Stimulated activated CD4-positive, alpha-beta T cell treated with anti-CD3 and anti-CD28 coated beads, Interleukin-2, amount 100 ng/mL, for 48 hours (primary cell): ENCODE data around the gene BACE2.
"Not testable (repeated sequence)": the region's sequence is repeated elsewhere in the genome, so short reads cannot be mapped to it uniquely, and the experiment has no call there.

Source experiments
- DNase-seq, 2 donors: peaks; one replicate each; pipeline ENCODE4 v3.0.0-alpha.2; 2020

BACE2 gene

GRCh38 chr21:41243107-41243506 is 75.1 kb downstream of the BACE2 start:
- DNase-seq: no peak

DNA sequence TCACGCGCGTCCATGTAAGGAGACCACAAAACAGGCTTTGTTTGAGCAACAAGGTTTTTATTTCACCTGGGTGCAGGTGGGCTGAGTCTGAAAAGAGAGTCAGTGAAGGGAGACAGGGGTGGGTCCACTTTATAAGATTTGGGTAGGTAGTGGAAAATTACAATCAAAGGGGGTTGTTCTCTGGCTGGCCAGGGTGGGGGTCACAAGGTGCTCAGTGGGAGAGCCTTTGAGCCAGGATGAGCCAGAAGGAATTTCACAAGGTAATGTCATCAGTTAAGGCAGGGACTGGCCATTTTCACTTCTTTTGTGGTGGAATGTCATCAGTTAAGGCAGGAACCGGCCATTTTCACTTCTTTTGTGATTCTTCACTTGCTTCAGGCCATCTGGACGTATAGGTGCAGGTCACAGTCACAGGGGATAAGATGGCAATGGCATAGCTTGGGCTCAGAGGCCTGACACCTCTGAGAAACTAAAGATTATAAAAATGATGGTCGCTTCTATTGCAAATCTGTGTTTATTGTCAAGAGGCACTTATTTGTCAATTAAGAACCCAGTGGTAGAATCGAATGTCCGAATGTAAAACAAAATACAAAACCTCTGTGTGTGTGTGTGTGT is 76.4 kb downstream of the BACE2 start:
- not testable (repeated sequence) for DNase-seq

GRCh38 chr21:41245509-41246135 is 77.7 kb downstream of the BACE2 start:
- no peak for DNase-seq

GRCh38 chr21:41246808-41247207 is 78.8 kb downstream of the BACE2 start:
- DNase-seq: no peak

DNA sequence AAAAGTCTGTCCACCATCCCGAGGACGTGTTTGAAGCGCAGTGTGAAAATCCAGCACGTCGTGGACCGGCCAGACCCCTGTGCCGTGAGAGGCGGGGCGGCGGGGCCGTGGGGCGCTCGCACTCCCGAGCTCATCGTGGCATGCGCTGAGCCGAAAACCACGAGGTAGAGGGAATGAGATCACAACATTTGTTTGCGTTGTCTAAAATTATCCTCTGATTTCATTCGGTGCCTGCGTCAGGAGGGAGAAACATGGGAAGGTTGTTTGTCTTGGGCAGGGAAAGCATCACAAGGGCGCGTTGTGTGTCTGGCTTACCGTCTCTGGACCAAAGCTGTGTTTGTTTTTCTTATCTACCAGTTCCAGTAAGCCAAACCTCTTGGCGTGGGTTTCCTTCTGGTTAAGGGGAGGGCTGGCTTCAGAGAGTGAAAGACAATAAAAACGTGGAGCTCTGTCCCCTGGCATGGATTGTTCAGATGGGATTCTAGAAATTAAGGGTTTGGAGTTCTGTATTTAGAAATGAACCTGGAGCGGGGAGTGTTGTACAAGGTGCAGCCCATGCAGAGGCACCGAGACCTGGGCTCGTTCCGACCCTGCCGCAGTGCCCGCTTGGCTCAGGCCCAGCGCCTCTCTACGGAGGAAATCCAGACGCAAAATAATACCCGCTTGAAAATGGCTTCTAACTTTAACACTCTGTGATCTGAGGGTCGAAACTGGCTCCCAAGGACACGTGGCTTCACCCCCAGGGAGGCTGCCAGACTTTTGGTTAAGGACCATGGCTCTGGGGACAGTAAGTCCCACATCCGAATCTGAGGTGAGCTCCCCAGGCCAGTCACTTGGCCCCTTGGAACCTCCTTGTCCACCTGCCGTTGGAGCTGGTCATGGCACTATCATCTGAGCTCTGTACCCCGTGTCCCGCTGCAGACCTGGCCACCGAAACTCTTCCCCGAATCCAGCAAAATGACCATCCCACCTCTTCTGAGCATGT is 79.9 kb downstream of the BACE2 start:
- no peak for DNase-seq

- DNase-seq: no peak
Observed at GRCh38 chr21:41249476-41249875, 81.5 kb downstream of the BACE2 start.

- no peak for DNase-seq
Observed at GRCh38 chr21:41250519-41250918, 82.6 kb downstream of the BACE2 start.

DNA sequence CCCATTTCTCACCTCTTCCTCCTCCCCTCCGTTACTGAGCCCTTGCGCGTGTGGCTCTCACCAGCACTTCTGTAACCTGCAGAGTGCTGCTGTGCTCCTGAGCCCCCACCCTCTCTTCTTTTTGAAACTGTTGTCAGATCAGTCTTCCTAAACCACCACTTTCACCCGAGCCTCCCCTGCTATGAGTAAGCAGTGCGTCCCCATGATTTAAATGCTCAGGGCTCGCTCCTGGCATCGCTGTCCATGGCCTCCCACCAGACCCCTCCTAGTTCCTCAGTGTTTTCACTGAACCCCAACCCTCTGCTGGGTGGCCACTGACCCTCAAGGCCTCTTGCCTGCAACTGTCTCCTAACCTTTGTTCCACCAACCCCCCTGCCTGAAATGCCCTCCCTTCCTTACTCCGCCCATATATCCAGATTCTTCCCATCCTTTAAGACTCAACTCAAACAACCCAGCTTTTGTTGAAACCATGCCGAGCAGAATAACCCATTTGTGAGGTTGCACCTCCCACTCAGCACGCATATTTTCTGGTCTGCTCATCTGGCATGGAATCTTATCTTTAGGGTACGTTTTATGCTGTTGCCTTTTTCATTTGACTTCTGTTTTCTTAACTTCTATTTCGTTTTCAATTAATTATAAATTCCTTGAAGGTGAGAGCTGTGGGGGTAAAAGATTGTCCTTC is 84.1 kb downstream of the BACE2 start:
- no peak for DNase-seq

- DNase-seq: no peak
Observed at GRCh38 chr21:41254090-41254700, 86.2 kb downstream of the BACE2 start.

GRCh38 chr21:41255190-41255589 is 87.2 kb downstream of the BACE2 start:
- no peak for DNase-seq

DNA sequence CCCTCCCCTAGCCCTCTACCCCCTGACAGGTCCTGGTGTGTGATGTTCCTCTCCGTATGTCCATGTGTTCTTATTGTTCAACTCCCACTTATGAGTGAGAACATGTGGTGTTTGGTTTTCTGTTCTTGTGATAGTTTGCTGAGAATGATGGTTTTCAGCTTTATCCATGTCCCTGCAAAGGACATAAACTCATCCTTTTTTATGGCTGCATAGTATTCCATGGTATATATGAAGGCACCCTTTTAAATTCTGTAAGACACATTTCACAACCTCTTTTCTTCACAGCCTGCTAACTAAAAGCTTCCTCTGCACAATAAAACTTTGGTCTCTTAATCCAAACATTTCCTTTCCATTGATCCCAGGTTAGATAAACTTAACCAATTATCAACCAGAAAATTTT is 88.3 kb downstream of the BACE2 start:
- not testable (repeated sequence) for DNase-seq

GRCh38 chr21:41256771-41257702 is 89.1 kb downstream of the BACE2 start:
- DNase-seq: no peak

- no peak for DNase-seq
Observed at GRCh38 chr21:41258617-41259016, 90.7 kb downstream of the BACE2 start.

DNA sequence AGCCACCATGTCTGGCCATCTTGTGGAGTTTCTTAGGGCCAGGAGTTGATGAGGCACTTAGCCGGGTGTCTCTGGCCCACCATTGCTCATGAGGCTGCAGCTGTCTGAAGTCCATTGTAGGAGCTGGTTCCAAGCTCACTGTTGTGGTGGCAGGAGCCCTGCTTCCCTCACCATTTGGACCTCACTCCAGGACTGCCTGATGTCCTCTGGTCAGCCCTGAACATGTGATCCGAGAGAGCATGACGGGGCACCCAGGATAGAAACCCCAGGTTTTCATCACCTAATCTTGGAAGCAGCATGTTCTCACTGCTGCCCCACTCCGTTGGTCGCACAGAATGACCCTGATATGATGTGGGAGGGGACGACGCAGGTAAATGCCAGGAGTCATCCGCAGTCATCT is 92.5 kb downstream of the BACE2 start:
- no peak for DNase-seq

DNA sequence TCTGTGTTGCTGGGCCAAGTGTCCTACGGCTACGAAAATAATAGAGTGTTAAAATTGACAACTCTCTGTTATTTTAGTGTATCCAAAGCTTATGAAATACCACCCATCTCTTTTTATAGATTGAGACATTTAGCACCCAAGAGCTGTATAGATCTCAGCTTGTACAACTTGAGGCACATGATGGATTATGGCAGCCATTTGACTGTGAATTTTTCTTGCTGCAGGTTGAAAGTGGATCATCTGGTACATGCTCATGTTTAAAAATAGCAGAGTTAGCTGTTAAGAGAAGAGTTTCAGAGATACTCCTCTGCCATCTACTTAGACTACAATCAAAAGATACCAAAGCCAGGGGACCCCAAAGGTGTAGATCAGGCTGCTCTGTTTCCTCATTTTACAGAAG is 99.4 kb downstream of the BACE2 start:
- no peak for DNase-seq

DNA sequence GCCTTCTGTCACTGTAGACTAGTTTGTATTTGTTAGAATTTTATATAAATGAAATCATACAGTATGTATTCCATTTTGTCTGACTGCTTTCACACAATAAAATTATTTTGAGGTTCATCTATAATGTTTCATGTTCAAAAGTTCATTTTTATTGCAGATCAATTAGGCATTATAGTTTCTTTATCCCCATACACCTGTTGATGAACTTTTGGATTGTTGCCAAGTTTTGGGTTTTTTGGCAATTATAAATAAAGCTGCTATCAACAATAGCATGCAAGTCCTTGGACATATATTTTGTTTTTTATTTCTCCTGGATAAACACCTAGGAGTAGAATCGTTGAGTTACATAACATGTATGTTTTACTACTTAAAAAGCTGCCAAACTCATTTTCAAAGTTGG is 101.6 kb downstream of the BACE2 start:
- DNase-seq: no peak

DNA sequence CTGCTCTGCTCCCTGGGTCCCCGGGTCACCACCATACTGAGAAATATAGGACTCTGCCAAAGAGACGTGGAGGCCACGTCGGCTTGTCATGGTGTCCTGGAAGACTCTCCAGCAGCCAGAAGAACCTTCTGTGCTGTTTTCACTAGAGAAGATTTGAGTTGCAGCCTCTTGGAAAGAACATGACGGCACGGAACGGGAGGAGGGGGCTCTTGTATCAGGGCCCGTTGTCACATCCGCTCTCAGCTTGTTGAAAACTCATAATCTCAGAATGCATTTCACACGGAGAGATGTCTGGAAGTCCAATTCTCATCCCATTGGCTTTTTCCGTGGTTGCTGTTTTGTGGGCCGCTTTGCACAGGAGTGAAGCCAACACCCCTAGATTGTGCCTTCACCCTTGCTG is 109.2 kb downstream of the BACE2 start:
- DNase-seq: no peak

DNA sequence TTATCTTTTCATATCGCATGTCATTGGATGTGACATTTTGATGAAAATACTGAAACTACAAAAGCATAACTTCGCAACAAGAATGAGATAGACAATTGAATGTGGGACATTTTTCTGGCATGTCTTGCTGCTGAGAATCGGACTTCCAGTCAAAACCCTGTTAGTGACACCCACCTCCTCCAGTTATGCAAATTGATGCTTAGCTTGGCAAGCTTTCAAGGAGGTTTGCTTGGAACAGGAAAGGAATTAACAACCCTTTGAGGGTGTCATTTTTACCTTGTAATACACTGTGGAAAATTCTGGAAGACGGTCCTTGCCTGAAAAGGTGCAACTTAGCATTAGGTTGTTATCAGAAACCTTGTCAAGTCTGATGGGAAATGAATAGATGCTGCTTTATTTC is 109.9 kb downstream of the BACE2 start:
- DNase-seq: no peak

GRCh38 chr21:41280115-41280919 is 112.4 kb downstream of the BACE2 start:
- DNase-seq: no peak

DNA sequence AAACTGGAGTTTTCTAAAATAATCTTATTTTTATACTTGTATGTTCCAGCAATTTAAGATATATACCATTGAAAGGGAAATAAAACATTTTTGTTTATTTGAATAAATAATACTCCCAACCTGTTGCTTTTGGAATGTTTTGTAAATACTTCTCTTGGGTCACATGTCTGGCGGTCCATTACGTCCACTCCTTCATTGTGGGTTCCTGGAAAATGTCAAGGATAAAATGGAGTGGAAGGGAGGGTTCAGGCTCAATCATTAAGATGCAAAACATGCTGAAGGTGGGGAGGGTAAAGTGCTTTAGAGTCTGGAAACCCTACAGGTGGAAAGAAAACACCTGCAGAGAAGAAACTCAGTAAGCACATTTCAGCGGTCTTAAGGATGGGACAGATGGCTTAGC is 114.5 kb downstream of the BACE2 start:
- no peak for DNase-seq
